Measurements from ENCODE around the gene OR2T27. TPM values are rescaled to one million over a fixed set of nuclear protein-coding genes. Genes with fewer than 3 reads are reported as not detected.
A peak's percentile ranks its signal among the peaks of the same experiment; 100 is the strongest.

The OR2T27 gene
- total RNA-seq, 1 experiment from 2014 or later: not detected

- Histone ChIP-seq H3F3A (ENCODE audit: low read length, unreplicated experiment) (no peaks in the 10 kb centered on the region), H3K9me2 (replicated peaks; ENCODE audit: low read length) (no peaks in the 10 kb centered on the region), H3K4me2 (ENCODE audit: low read length) (no peak overlapping the region), H3K36me3 (ENCODE audit: low read depth, low read length) (no peaks in the 10 kb centered on the region), H3K4me3 (ENCODE audit: low read length) (no peak overlapping the region), H3K9me3 (ENCODE audit: low read length) (no peaks in the 10 kb centered on the region), H3K27me3 (ENCODE audit: low read length) (0 out of 2 replicates have a peak, but pooled peaks cover 12% of the 10 kb centered on the region), H4K20me1 (ENCODE audit: low read length) (no peaks in the 10 kb centered on the region), H2AFZ (ENCODE audit: low read length) (no peak overlapping the region), H3K9ac (ENCODE audit: low read length) (no peak overlapping the region), H3K4me1 (ENCODE audit: insufficient read depth, low read length) (no peaks in the 10 kb centered on the region), H3K79me2 (ENCODE audit: low read length) (no peaks in the 10 kb centered on the region), H3K27ac (ENCODE audit: low read length) (no peak overlapping the region)
- BruUV-seq (replicated peaks): no TSS peak
- peak; percentile 85 for ATAC-seq
- ChIA-PET POLR2A (ENCODE audit: unreplicated experiment) (no interaction called here), CTCF (no interaction called here)
- intact Hi-C loops (cut with micrococcal nuclease): loop anchor here (1.0 kb wide), 5 partner anchors 64 to 575 kb away; no protein-coding TSS in a partner anchor
- DNase-seq: peak; percentile 64
- TF ChIP-seq, protein P1, sequence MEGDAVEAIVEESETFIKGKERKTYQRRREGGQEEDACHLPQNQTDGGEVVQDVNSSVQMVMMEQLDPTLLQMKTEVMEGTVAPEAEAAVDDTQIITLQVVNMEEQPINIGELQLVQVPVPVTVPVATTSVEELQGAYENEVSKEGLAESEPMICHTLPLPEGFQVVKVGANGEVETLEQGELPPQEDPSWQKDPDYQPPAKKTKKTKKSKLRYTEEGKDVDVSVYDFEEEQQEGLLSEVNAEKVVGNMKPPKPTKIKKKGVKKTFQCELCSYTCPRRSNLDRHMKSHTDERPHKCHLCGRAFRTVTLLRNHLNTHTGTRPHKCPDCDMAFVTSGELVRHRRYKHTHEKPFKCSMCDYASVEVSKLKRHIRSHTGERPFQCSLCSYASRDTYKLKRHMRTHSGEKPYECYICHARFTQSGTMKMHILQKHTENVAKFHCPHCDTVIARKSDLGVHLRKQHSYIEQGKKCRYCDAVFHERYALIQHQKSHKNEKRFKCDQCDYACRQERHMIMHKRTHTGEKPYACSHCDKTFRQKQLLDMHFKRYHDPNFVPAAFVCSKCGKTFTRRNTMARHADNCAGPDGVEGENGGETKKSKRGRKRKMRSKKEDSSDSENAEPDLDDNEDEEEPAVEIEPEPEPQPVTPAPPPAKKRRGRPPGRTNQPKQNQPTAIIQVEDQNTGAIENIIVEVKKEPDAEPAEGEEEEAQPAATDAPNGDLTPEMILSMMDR (conservative IDR thresholded peaks at IDR 0.05; ENCODE audit: low read depth, low read length): peak; percentile 77
- no peak for TF ChIP-seq EZH2 (IDR thresholded peaks at IDR 0.05; ENCODE audit: low read length, unreplicated experiment)
Observed at GRCh38 chr1:248622570-248623001, 32.7 kb downstream of the OR2T27 start.

GRCh38 chr1:248621770-248622169 is 33.6 kb downstream of the OR2T27 start:
- Histone ChIP-seq H3K9ac (ENCODE audit: low read length) (no peak overlapping the region), H2AFZ (ENCODE audit: low read length) (no peak overlapping the region), H3K4me2 (ENCODE audit: low read length) (no peak overlapping the region), H3F3A (ENCODE audit: low read length, unreplicated experiment) (no peaks in the 10 kb centered on the region), H4K20me1 (ENCODE audit: low read length) (no peaks in the 10 kb centered on the region), H3K4me1 (ENCODE audit: insufficient read depth, low read length) (no peaks in the 10 kb centered on the region), H3K9me3 (ENCODE audit: low read length) (no peaks in the 10 kb centered on the region), H3K4me3 (ENCODE audit: low read length) (no peak overlapping the region), H3K9me2 (replicated peaks; ENCODE audit: low read length) (no peaks in the 10 kb centered on the region), H3K79me2 (ENCODE audit: low read length) (no peaks in the 10 kb centered on the region), H3K27me3 (ENCODE audit: low read length) (0 out of 2 replicates have a peak, but pooled peaks cover 12% of the 10 kb centered on the region), H3K27ac (ENCODE audit: low read length) (no peak overlapping the region), H3K36me3 (ENCODE audit: low read depth, low read length) (no peaks in the 10 kb centered on the region)
- CTCF ChIA-PET: no interaction called here
- DNase-seq: no peak
- no TSS peak for BruUV-seq (replicated peaks)
- no peak for TF ChIP-seq EZH2 (IDR thresholded peaks at IDR 0.05; ENCODE audit: low read length, unreplicated experiment)
- TF ChIP-seq EZH2phosphoT487 (IDR thresholded peaks at IDR 0.05; ENCODE audit: borderline replicate concordance, low read length): no peak
- TF ChIP-seq, protein P1 (conservative IDR thresholded peaks at IDR 0.05; ENCODE audit: low read depth, low read length): no peak
- ATAC-seq: no peak
- intact Hi-C loops (cut with micrococcal nuclease): loop anchor here (1.0 kb wide), 5 partner anchors 65 to 574 kb away; no protein-coding TSS in a partner anchor
- POLR2A ChIA-PET (ENCODE audit: unreplicated experiment): no interaction called here

GRCh38 chr1:248618878-248619277 is 36.5 kb downstream of the OR2T27 start:
- ChIA-PET POLR2A (ENCODE audit: unreplicated experiment) (no interaction called here), CTCF (no interaction called here)
- Histone ChIP-seq H4K20me1 (ENCODE audit: low read length) (no peaks in the 10 kb centered on the region), H3K4me2 (ENCODE audit: low read length) (no peak overlapping the region), H3K9me3 (ENCODE audit: low read length) (no peaks in the 10 kb centered on the region), H3K27ac (ENCODE audit: low read length) (no peak overlapping the region), H3K9ac (ENCODE audit: low read length) (no peak overlapping the region), H3K4me3 (ENCODE audit: low read length) (no peak overlapping the region), H3K27me3 (ENCODE audit: low read length) (no peaks in the 10 kb centered on the region), H3K79me2 (ENCODE audit: low read length) (no peaks in the 10 kb centered on the region), H3K4me1 (ENCODE audit: insufficient read depth, low read length) (no peaks in the 10 kb centered on the region), H3K9me2 (replicated peaks; ENCODE audit: low read length) (no peaks in the 10 kb centered on the region), H3K36me3 (ENCODE audit: low read depth, low read length) (no peaks in the 10 kb centered on the region), H3F3A (ENCODE audit: low read length, unreplicated experiment) (no peaks in the 10 kb centered on the region), H2AFZ (ENCODE audit: low read length) (peak overlapping the region; percentile 17; the same call in 1 of the 2 replicates)
- ATAC-seq (peak; percentile 86), DNase-seq (peak; percentile 81)
- TF ChIP-seq, protein P1 (conservative IDR thresholded peaks at IDR 0.05; ENCODE audit: low read depth, low read length): peak; percentile 96
- TF ChIP-seq EZH2phosphoT487 (IDR thresholded peaks at IDR 0.05; ENCODE audit: borderline replicate concordance, low read length): no peak
- intact Hi-C loops (cut with micrococcal nuclease): loop anchor here (5.0 to 10.0 kb wide), 2 partner anchors 374 to 682 kb away; no protein-coding TSS in a partner anchor
- BruUV-seq (replicated peaks): no TSS peak
